Activated T-cell treated with anti-CD3 and anti-CD28 coated beads, Interleukin-2, amount 50 U/mL, for 72 hours (primary cell): ENCODE measurements around the gene WNK3. TPM values are rescaled to one million over a fixed set of nuclear protein-coding genes. Genes with fewer than 3 reads are reported as not detected.
"Not testable (repeated sequence)": the region's sequence is repeated elsewhere in the genome, so short reads cannot be mapped to it uniquely, and the experiment has no call there.

Experiments used
- ATAC-seq, 2 donors: fragments of 150-1000 bp; cut with Tn5 transposase; replicated peaks in 1 of 2; 2 replicates each; pipeline ENCODE4 v1.10.0; 2021; ENCODE audit warnings: moderate library complexity in 2 of 2, mild to moderate bottlenecking in 1 of 2
- DNase-seq, 2 donors: peaks; one replicate each; pipeline ENCODE4 v3.0.0; 2021 to 2022; ENCODE audit warnings: mixed read lengths in 1 of 2
- H3K27ac Mint-ChIP-seq: one replicate; pipeline ENCODE4 v1.8.0; 2022; ENCODE audit warnings: mild to moderate bottlenecking, moderate library complexity, mixed read lengths
- H3K27me3 Mint-ChIP-seq: one replicate; pipeline ENCODE4 v1.8.0; 2022; ENCODE audit warnings: low read depth, mixed read lengths
- H3K36me3 Mint-ChIP-seq, 2 donors: one replicate each; pipeline ENCODE4 v1.8.0; 2022; ENCODE audit warnings: mixed read lengths in 2 of 2, mild to moderate bottlenecking in 1 of 2; ENCODE audit not compliant: insufficient read depth in 2 of 2
- H3K4me1 Mint-ChIP-seq: one replicate; pipeline ENCODE4 v1.8.0; 2022; ENCODE audit warnings: low read depth, mixed read lengths
- H3K4me3 Mint-ChIP-seq, 2 donors: one replicate each; pipeline ENCODE4 v1.8.0; 2022; ENCODE audit warnings: mild to moderate bottlenecking in 2 of 2, mixed read lengths in 2 of 2, moderate library complexity in 2 of 2
- H3K9me3 Mint-ChIP-seq, 2 donors: one replicate each; pipeline ENCODE4 v1.8.0; 2022; ENCODE audit warnings: mixed read lengths in 2 of 2
- total RNA-seq, 2 donors: library from RNA; stranded (reverse); gene quantifications; one replicate each; pipeline ENCODE4 v1.2.3, GENCODE V29; 2022

WNK3 gene
- total RNA-seq, result 1 to 10 TPM; 1.3 to 1.4 TPM

GRCh38 chrX:54357414-54358377, at the start of gene WNK3:
WNK3 (minus strand) TSS chrX:54358046.
- peaks cover 8% of the 10 kb centered on the region for H3K4me1 Mint-ChIP-seq
- H3K36me3 Mint-ChIP-seq, result peaks cover 0 to 1% of the 10 kb centered on the region in 2 donors
- DNase-seq (peak; percentile 50 to 61), ATAC-seq (peak; percentile 76 to 81)
- H3K9me3 Mint-ChIP-seq, result no peaks in the 10 kb centered on the region
- peak within 1 kb of the TSS; percentile 83 to 91 for H3K4me3 Mint-ChIP-seq
- peaks cover 50% of the 10 kb centered on the region for H3K27me3 Mint-ChIP-seq
- peak within 1 kb of the TSS; percentile 75 for H3K27ac Mint-ChIP-seq

GRCh38 chrX:54407266-54407665, 49.4 kb upstream of the WNK3 start:
- no peaks in the 10 kb centered on the region for H3K36me3 Mint-ChIP-seq
- no peak overlapping the region for H3K27ac Mint-ChIP-seq
- H3K4me3 Mint-ChIP-seq, result no peak overlapping the region
- no peaks in the 10 kb centered on the region for H3K9me3 Mint-ChIP-seq
- H3K27me3 Mint-ChIP-seq, result peaks cover 38% of the 10 kb centered on the region
- no peaks in the 10 kb centered on the region for H3K4me1 Mint-ChIP-seq
- DNase-seq (no peak), ATAC-seq (no peak)

- Mint-ChIP-seq H3K4me3 (no peak overlapping the region), H3K4me1 (no peaks in the 10 kb centered on the region), H3K27ac (no peak overlapping the region), H3K36me3 (no peaks in the 10 kb centered on the region), H3K27me3 (no peaks in the 10 kb centered on the region), H3K9me3 (no peaks in the 10 kb centered on the region)
- ATAC-seq (no peak), DNase-seq (no peak)
Observed at GRCh38 chrX:54397113-54397512, 39.3 kb upstream of the WNK3 start.

GRCh38 chrX:54386314-54386713, 28.5 kb upstream of the WNK3 start:
- Mint-ChIP-seq H3K4me1 (no peaks in the 10 kb centered on the region), H3K27ac (no peak overlapping the region), H3K9me3 (no peaks in the 10 kb centered on the region), H3K36me3 (no peaks in the 10 kb centered on the region), H3K27me3 (no peaks in the 10 kb centered on the region), H3K4me3 (no peak overlapping the region)
- no peak for DNase-seq
- ATAC-seq, result no peak

GRCh38 chrX:54384661-54385060, 26.8 kb upstream of the WNK3 start:
- H3K4me1 Mint-ChIP-seq, H3K27me3 Mint-ChIP-seq, H3K4me3 Mint-ChIP-seq, H3K36me3 Mint-ChIP-seq, H3K27ac Mint-ChIP-seq, ATAC-seq, DNase-seq, H3K9me3 Mint-ChIP-seq: not testable (repeated sequence)

GRCh38 chrX:54359408-54359807, 1.6 kb upstream of the WNK3 start:
- H3K4me1 Mint-ChIP-seq, result peaks cover 8% of the 10 kb centered on the region
- no peak overlapping the region for H3K27ac Mint-ChIP-seq
- H3K27me3 Mint-ChIP-seq, result peaks cover 50% of the 10 kb centered on the region
- DNase-seq (no peak), ATAC-seq (no peak)
- peaks cover 0 to 1% of the 10 kb centered on the region in 2 donors for H3K36me3 Mint-ChIP-seq
- no peaks in the 10 kb centered on the region for H3K9me3 Mint-ChIP-seq
- peak overlapping the region; percentile 83 to 91 for H3K4me3 Mint-ChIP-seq

GRCh38 chrX:54358424-54359211, 772 bp upstream of the WNK3 start:
- H3K27ac Mint-ChIP-seq, result peak overlapping the region; percentile 75
- H3K27me3 Mint-ChIP-seq, result peaks cover 50% of the 10 kb centered on the region
- peak overlapping the region; percentile 83 to 91 for H3K4me3 Mint-ChIP-seq

GRCh38 chrX:54352677-54353076, 5.2 kb downstream of the WNK3 start:
- peaks cover 8% of the 10 kb centered on the region for H3K4me1 Mint-ChIP-seq
- DNase-seq, result no peak
- ATAC-seq, result no peak
- H3K27me3 Mint-ChIP-seq, result peaks cover 12% of the 10 kb centered on the region
- no peaks in the 10 kb centered on the region for H3K9me3 Mint-ChIP-seq
- H3K36me3 Mint-ChIP-seq, result no peaks in the 10 kb centered on the region
- no peak overlapping the region for H3K27ac Mint-ChIP-seq
- H3K4me3 Mint-ChIP-seq, result no peak overlapping the region

More at GRCh38 chrX:54358424-54359211, 772 bp upstream of the WNK3 start:
- ATAC-seq, result peak; percentile 59 to 68
- DNase-seq, result peak; percentile 52 to 58
- H3K4me1 Mint-ChIP-seq, result peaks cover 8% of the 10 kb centered on the region
- H3K9me3 Mint-ChIP-seq, result no peaks in the 10 kb centered on the region
- H3K36me3 Mint-ChIP-seq, result peaks cover 0 to 1% of the 10 kb centered on the region in 2 donors

GRCh38 chrX:54337383-54337782, 20.5 kb downstream of the WNK3 start:
- H3K9me3 Mint-ChIP-seq, H3K4me3 Mint-ChIP-seq, H3K4me1 Mint-ChIP-seq, ATAC-seq, H3K36me3 Mint-ChIP-seq, H3K27ac Mint-ChIP-seq, DNase-seq: not testable (repeated sequence)
- peaks cover 28% of the 10 kb centered on the region for H3K27me3 Mint-ChIP-seq

- Mint-ChIP-seq H3K4me1 (no peaks in the 10 kb centered on the region), H3K9me3 (no peaks in the 10 kb centered on the region), H3K4me3 (no peak overlapping the region), H3K27me3 (peaks cover 10% of the 10 kb centered on the region), H3K36me3 (no peaks in the 10 kb centered on the region), H3K27ac (no peak overlapping the region)
- ATAC-seq, result no peak
- no peak for DNase-seq
Observed at GRCh38 chrX:54325077-54325476, 32.8 kb downstream of the WNK3 start.

GRCh38 chrX:54320067-54320466, 37.8 kb downstream of the WNK3 start:
- DNase-seq, result no peak
- peaks cover 0 to 2% of the 10 kb centered on the region in 2 donors for H3K9me3 Mint-ChIP-seq
- no peaks in the 10 kb centered on the region for H3K36me3 Mint-ChIP-seq
- H3K4me3 Mint-ChIP-seq, result no peak overlapping the region
- H3K27me3 Mint-ChIP-seq, result peaks cover 16% of the 10 kb centered on the region
- H3K27ac Mint-ChIP-seq, result no peak overlapping the region
- no peaks in the 10 kb centered on the region for H3K4me1 Mint-ChIP-seq
- ATAC-seq, result no peak

GRCh38 chrX:54306379-54306778, 51.5 kb downstream of the WNK3 start:
- H3K4me1 Mint-ChIP-seq, result no peaks in the 10 kb centered on the region

GRCh38 chrX:54301516-54301915, 56.3 kb downstream of the WNK3 start:
- no peaks in the 10 kb centered on the region for H3K36me3 Mint-ChIP-seq
- DNase-seq (no peak), ATAC-seq (no peak)
- no peaks in the 10 kb centered on the region for H3K27me3 Mint-ChIP-seq
- H3K4me3 Mint-ChIP-seq, result no peak overlapping the region
- H3K4me1 Mint-ChIP-seq, result no peaks in the 10 kb centered on the region
- H3K27ac Mint-ChIP-seq, result no peak overlapping the region
- no peaks in the 10 kb centered on the region for H3K9me3 Mint-ChIP-seq

More at GRCh38 chrX:54306379-54306778, 51.5 kb downstream of the WNK3 start:
- H3K9me3 Mint-ChIP-seq, result no peaks in the 10 kb centered on the region
- ATAC-seq, result no peak
- no peak overlapping the region for H3K27ac Mint-ChIP-seq
- no peak for DNase-seq
- no peak overlapping the region for H3K4me3 Mint-ChIP-seq
- H3K27me3 Mint-ChIP-seq, result no peaks in the 10 kb centered on the region
- no peaks in the 10 kb centered on the region for H3K36me3 Mint-ChIP-seq
